ENCODE data around the gene BRCA2.

Gene BRCA2

GRCh38 chr13:32315238-32316027, at the start of gene BRCA2, which contains the start of gene ZAR1L:
BRCA2 (plus strand) TSS chr13:32315508; CDS start chr13:32316461, 953 bp downstream.
ZAR1L (minus strand) TSS chr13:32315363; CDS start chr13:32311925, 3,438 bp downstream.
- DNase-seq (ENCODE audit: low spot score): peak; percentile 90

- DNase-seq (ENCODE audit: low spot score): no peak
Measured at GRCh38 chr13:32265726-32266125, 49.6 kb upstream of the BRCA2 start.

- no peak for DNase-seq (ENCODE audit: low spot score)
Measured at GRCh38 chr13:32266130-32266529, 49.2 kb upstream of the BRCA2 start.

- DNase-seq (ENCODE audit: low spot score): peak; percentile 35
Measured at GRCh38 chr13:32267836-32268439, 47.4 kb upstream of the BRCA2 start.

GRCh38 chr13:32272021-32272683, 43.2 kb upstream of the BRCA2 start:
- no peak for DNase-seq (ENCODE audit: low spot score)

GRCh38 chr13:32277839-32278238, 37.5 kb upstream of the BRCA2 start:
- no peak for DNase-seq (ENCODE audit: low spot score)

- DNase-seq (ENCODE audit: low spot score): peak; percentile 30
Measured at GRCh38 chr13:32278426-32278825, 36.9 kb upstream of the BRCA2 start.

GRCh38 chr13:32281096-32281495, 34.2 kb upstream of the BRCA2 start:
- DNase-seq (ENCODE audit: low spot score): no peak

- no peak for DNase-seq (ENCODE audit: low spot score)
Measured at GRCh38 chr13:32282096-32282711, 33.1 kb upstream of the BRCA2 start.

GRCh38 chr13:32284927-32285632, 30.2 kb upstream of the BRCA2 start:
- peak; percentile 64 for DNase-seq (ENCODE audit: low spot score)

- DNase-seq (ENCODE audit: low spot score): no peak
Measured at GRCh38 chr13:32285633-32285965, 29.7 kb upstream of the BRCA2 start.

- DNase-seq (ENCODE audit: low spot score): no peak
Measured at GRCh38 chr13:32297206-32297605, 18.1 kb upstream of the BRCA2 start.

GRCh38 chr13:32298695-32299094, 16.6 kb upstream of the BRCA2 start:
- no peak for DNase-seq (ENCODE audit: low spot score)

- DNase-seq (ENCODE audit: low spot score): no peak
Measured at GRCh38 chr13:32299893-32300292, 15.4 kb upstream of the BRCA2 start.

- no peak for DNase-seq (ENCODE audit: low spot score)
Measured at GRCh38 chr13:32300406-32300805, 14.9 kb upstream of the BRCA2 start.

- no peak for DNase-seq (ENCODE audit: low spot score)
Measured at GRCh38 chr13:32300920-32301319, 14.4 kb upstream of the BRCA2 start.

- no peak for DNase-seq (ENCODE audit: low spot score)
Measured at GRCh38 chr13:32302461-32302860, 12.8 kb upstream of the BRCA2 start.

- DNase-seq (ENCODE audit: low spot score): no peak
Measured at GRCh38 chr13:32305646-32306045, 9.7 kb upstream of the BRCA2 start.

GRCh38 chr13:32309312-32310133, 5.8 kb upstream of the BRCA2 start:
- DNase-seq (ENCODE audit: low spot score): peak; percentile 6

GRCh38 chr13:32310134-32310706, 5.1 kb upstream of the BRCA2 start:
- DNase-seq (ENCODE audit: low spot score): peak; percentile 61

Measured in kidney tubule cell (primary cell).